ENCODE data around the gene SLC15A4.
"Not testable (repeated sequence)": the region's sequence is repeated elsewhere in the genome, so short reads cannot be mapped to it uniquely, and the experiment has no call there.

SLC15A4 gene

GRCh38 chr12:128814411-128815261, 9.1 kb downstream of the SLC15A4 start:
- DNase-seq (ENCODE audit: low read depth), result no peak

- no peak for DNase-seq (ENCODE audit: low read depth)
Measured at GRCh38 chr12:128813883-128814282, 9.9 kb downstream of the SLC15A4 start.

- no peak for DNase-seq (ENCODE audit: low read depth)
Measured at GRCh38 chr12:128813392-128813791, 10.4 kb downstream of the SLC15A4 start.

- no peak for DNase-seq (ENCODE audit: low read depth)
Measured at GRCh38 chr12:128811806-128812205, 12.0 kb downstream of the SLC15A4 start.

- no peak for DNase-seq (ENCODE audit: low read depth)
Measured at GRCh38 chr12:128810182-128811127, 13.3 kb downstream of the SLC15A4 start.

- no peak for DNase-seq (ENCODE audit: low read depth)
Measured at GRCh38 chr12:128808651-128809050, 15.1 kb downstream of the SLC15A4 start.

GRCh38 chr12:128807161-128807724, 16.5 kb downstream of the SLC15A4 start:
- DNase-seq (ENCODE audit: low read depth), result no peak

- DNase-seq (ENCODE audit: low read depth), result no peak
Measured at GRCh38 chr12:128806573-128806972, 17.2 kb downstream of the SLC15A4 start.

GRCh38 chr12:128805406-128805805, 18.4 kb downstream of the SLC15A4 start:
- DNase-seq (ENCODE audit: low read depth), result not testable (repeated sequence)

- DNase-seq (ENCODE audit: low read depth), result no peak
Measured at GRCh38 chr12:128804762-128805161, 19.0 kb downstream of the SLC15A4 start.

GRCh38 chr12:128803788-128804187, 20.0 kb downstream of the SLC15A4 start:
- DNase-seq (ENCODE audit: low read depth), result no peak

GRCh38 chr12:128802756-128803155, 21.0 kb downstream of the SLC15A4 start:
- no peak for DNase-seq (ENCODE audit: low read depth)

GRCh38 chr12:128801879-128802391, 21.8 kb downstream of the SLC15A4 start:
- DNase-seq (ENCODE audit: low read depth), result no peak

GRCh38 chr12:128800606-128801005, 23.2 kb downstream of the SLC15A4 start:
- DNase-seq (ENCODE audit: low read depth), result no peak

- DNase-seq (ENCODE audit: low read depth), result no peak
Measured at GRCh38 chr12:128798571-128799341, 25.0 kb downstream of the SLC15A4 start.

- DNase-seq (ENCODE audit: low read depth), result no peak
Measured at GRCh38 chr12:128797119-128798118, 26.3 kb downstream of the SLC15A4 start.

- DNase-seq (ENCODE audit: low read depth), result no peak
Measured at GRCh38 chr12:128796439-128797118, 27.2 kb downstream of the SLC15A4 start.

- no peak for DNase-seq (ENCODE audit: low read depth)
Measured at GRCh38 chr12:128795530-128796361, 28.0 kb downstream of the SLC15A4 start.
